GM18907 (cell line): ENCODE data around the gene MAMLD1.
"Not testable (repeated sequence)": the region's sequence is repeated elsewhere in the genome, so short reads cannot be mapped to it uniquely, and the experiment has no call there.

Source experiments
- ATAC-seq: cut with Tn5 transposase; IDR thresholded peaks from one replicate; pipeline ENCODE4 v1.9.1; 2021; ENCODE audit warnings: mild to moderate bottlenecking, moderate library complexity; ENCODE audit not compliant: unreplicated experiment

The MAMLD1 gene, protein sequence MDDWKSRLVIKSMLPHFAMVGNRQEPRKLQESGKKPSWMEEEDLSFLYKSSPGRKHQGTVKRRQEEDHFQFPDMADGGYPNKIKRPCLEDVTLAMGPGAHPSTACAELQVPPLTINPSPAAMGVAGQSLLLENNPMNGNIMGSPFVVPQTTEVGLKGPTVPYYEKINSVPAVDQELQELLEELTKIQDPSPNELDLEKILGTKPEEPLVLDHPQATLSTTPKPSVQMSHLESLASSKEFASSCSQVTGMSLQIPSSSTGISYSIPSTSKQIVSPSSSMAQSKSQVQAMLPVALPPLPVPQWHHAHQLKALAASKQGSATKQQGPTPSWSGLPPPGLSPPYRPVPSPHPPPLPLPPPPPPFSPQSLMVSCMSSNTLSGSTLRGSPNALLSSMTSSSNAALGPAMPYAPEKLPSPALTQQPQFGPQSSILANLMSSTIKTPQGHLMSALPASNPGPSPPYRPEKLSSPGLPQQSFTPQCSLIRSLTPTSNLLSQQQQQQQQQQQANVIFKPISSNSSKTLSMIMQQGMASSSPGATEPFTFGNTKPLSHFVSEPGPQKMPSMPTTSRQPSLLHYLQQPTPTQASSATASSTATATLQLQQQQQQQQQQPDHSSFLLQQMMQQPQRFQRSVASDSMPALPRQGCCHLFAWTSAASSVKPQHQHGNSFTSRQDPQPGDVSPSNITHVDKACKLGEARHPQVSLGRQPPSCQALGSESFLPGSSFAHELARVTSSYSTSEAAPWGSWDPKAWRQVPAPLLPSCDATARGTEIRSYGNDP

DNA sequence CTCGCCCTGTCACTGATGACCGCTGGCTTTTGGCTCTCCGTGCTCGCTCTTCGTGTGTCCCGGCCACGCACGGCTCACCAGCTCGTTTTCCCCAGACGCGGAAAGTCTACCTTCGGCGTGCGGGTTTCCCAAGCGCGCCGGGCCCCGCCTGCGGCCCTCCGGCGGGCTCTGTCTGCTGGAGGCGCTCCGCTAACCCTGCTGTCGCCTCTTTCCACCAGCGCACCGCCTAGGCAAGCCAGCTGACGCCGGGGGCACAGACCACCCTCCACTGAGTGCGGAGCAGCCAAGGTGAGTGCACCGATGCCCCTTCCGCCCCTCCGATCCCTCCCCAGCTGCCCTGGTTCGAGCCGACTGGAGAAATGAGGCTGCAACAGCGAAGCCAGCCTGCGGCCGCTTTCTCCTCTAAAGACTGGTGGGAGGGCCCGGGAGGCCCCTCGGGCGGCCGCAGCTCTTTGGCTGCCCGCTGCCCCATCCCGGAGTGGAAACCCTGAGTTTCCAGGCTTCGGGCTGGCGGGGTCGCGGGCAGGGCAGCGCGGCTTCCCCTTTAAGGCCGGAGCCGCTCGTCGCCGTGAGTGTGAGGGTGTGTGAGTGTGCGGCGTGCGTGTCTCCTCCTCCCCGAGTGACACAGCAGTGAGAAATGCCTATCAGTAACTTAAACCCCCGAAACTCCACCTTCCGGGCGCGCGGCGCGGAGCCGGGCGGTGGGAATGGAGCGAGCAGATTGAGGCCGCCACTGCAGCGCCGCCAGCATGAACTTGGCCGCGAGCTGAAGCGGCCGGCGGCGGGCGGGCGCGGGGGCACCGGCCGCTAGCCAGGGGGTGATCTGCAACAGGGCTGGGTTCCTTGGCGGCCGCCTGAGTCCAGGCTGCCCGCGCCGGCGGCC lies at the start of gene MAMLD1:
Gene MAMLD1, plus strand, starts transcription at position 719 of the 883 bp plus-strand sequence. CDS start 82,200 bp downstream, outside the sequence.
- ATAC-seq: no peak

DNA sequence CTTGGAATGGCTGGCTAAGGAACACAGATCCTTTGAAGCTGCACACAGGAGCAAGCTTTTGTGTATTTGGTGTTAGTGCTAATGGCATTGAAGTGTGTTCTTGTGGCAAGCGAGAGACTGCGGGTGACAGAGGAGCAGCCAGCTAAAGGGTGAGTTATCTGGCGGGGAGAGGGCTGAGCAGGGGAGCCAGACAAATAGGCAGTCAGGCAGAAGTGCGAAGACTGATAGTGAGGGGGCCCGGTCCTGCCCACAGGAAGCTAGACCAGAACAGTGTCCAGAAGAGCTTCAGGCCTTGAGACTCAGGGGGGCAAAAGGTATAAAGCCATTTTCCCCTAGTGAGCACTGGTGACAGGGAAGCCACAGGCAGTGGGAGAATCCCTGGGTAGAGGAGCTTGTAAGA lies 49.6 kb upstream of the MAMLD1 start:
- ATAC-seq: no peak

DNA sequence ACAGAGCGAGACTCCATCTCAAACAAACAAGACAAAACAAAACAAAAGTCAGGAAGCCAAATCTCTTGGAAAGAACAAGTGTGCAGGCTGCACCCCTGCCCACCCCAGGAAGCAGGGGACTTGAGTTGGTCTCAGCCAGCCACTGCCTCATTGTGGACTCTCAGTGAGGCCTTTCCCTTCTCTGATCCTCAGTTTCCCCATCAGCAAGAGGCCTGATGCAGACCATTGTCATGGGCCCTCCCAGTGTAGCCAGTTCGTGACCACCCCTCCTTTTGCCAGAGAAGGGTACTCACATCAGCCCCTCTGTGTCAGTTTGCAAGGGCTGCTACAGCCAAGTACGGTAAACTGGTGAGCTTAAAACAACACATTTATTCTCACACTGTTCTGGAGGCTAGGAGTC lies 48.9 kb upstream of the MAMLD1 start:
- ATAC-seq: no peak

DNA sequence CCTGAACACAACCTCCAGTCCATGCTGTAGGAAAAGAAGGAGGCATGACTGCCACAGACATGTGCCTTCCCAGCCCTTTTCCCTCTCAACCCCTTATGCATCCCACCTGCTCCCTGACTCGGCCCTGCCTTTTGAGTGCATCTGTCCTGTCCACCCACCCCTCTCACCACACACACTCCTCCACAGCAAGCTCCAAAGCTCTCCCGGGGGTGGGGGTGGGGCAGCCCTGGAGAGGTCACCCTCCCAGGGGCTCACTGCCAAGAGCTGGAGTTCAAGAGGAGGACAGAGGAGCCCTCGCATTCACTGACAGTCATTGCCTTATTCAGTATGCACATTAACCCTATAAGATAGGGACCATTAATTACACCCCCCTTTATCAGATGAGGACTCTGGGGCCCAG lies 46.6 kb upstream of the MAMLD1 start:
- no peak for ATAC-seq

DNA sequence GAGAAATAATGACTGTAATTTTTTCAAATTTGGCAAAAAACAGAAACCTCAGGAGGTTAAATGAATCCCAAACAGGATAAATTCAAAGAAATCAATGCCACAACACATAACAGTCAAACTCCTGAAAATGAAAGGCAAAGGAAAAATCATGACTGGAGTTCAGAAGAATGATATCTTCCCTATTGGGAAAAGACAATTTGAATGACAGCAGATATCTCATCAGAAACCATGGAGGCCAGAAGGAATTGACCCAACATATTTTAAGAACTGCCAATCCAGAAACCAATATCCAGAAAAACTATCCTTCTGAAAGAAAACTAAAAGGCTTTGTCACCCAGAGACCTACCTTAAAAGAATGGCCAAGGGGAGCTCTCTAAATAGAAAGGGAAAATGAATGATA lies 40.1 kb upstream of the MAMLD1 start:
- no peak for ATAC-seq

DNA sequence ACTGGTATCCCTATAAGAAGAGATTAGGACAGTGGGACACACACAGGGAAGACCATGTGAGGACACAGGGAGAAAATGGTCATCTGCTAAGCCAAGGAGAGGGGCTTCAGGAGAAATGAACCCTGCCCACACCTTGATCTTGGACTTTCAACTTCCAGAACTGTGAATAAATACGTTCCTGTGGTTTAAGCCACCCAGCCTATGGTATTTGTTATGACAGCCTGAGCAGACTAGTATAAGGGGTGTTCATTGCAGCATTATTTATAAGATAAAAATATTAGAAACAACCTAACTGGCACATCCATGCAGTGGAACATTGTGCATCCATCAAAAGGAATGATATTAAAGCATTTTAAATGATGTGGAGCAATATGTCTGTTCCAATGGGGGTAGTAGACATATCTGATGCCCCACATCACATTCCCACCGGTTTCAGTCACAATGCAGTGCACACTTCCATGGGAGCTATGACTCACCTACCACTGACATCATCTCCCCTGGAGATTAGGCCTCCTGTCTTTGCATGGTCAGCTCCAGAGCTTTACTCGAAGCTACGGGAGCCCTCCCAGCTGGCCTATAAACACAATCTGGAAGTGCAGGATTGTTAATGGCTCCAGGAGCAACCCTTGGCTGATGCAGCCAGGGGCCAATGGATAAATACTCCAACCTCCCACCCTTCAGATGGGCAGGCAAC lies 38.9 kb upstream of the MAMLD1 start:
- no peak for ATAC-seq

DNA sequence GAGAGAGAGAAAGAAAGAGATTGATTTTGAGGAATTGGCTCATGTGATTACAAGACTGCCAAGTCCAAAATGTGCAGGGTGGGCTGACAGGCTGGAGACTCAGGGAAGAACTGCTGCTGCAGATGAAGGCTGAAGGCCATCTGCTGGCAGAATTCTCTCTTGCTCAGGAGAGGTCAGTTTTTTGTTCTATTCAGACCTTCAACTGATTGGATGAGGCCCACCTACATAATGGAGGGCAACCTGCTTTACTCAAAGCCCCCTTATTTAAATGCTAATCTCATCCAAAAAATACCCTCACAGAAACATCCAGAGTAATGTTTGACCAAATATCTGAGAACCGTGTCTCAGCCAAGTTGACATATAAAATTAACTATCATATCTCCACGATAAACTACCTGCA lies 38.2 kb upstream of the MAMLD1 start:
- ATAC-seq: no peak

DNA sequence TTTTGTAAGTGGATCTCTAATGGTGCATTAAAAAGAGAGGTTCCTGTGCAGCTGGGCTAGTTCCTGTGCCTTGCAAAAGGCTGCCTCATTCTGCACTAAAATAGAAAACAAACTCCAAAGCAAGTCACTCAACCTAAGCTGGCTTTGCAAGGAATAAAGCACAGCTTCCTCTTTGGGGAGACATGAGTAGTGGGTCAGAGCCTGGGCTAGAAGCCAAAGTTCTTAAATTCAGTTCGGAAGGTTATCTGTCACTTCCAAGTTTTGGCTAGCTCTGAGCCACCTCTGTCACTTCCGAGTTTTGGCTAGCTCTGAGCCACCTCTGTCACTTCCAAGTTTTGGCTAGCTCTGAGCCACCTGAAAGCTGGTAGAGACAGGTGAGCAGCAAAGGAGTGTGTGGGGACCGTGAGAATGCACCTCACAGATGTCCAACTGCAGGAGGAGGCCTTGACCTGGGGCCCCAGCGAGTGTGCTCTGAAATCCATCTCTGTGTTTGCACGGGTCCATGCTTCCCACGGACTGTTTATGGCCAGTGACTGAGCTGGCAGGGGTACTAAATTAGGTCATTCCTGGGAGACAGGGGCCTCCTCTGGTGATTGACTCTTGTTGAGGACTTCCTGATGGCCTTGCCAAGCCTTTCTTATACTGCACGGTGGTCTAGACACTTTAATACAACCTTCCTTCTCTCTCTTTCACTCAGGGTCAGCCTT lies 36.4 kb upstream of the MAMLD1 start:
- no peak for ATAC-seq

DNA sequence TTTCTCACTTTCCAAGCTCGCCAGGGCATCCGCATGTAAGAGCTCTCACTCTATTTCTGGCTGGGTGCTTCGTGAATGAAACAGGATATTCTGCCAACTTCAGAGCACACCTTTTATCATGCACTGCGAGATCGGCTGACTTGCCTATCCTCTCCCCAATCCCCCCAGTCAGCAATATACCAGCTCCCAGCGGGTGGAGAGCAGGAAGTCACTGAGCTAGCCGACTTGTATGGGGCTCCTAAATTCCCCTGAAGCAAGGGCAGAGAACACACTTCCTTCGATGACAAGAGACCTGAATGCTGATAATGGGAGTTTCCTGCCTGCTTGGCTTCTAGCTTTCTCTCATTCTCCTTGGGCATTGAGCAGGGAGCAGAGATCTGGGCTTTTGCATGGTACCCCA lies 33.8 kb upstream of the MAMLD1 start:
- no peak for ATAC-seq

DNA sequence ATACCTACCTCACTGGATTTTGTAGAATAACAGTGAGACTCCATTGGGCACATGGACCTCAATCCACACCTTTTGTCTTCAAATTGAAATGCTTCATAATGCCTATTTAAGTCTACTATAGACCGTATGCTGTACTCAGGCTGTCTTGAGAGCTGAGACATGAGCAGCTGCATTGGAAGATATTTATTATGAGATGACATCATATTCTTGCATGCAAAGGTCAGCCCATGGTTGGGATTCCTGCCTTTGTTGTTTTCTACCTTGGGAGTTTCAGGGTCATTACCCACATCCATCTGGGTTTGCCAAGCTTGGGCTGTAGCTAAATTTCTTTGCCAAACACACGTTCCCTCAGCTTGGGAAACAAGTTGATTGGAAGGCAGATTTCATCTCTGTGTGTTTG lies 33.2 kb upstream of the MAMLD1 start:
- no peak for ATAC-seq

DNA sequence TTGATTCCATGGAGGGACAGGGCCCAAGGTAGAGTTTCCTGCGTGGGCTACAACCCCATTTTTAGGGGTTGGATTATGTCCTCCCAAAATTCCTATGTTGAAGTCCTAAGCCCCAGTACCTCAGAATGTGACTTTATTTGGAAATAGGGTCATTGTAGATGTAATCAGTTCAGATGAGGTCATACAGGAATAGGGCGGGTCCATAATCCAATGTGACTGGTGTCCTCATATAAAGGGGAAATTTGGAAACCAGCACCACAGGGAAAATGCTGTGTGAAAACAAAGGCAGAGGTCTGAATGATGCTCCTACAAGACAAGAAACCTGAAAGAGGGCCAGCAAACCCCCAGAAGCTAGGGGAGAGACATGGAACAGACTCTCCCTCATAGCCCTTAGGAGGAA lies 31.1 kb upstream of the MAMLD1 start:
- no peak for ATAC-seq

DNA sequence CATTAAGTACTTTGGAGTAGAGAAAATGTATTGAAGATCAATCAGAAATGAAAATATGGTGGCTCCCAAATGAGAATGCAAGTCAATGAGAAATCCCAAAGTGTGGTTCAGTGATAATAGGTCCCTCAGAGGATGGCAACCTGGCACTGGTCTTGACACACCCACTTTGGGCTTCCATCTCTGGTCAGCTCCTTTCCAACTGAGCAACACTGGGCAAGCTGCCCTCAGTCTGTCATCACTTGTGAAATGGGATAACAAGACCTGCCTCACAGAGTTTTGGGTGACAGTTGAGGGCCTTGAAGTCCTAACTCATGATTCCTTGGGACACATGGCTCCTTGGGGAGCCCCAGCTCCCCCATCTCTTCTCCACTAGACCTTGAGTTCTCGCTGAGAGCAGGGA lies 29.0 kb upstream of the MAMLD1 start:
- ATAC-seq: no peak

DNA sequence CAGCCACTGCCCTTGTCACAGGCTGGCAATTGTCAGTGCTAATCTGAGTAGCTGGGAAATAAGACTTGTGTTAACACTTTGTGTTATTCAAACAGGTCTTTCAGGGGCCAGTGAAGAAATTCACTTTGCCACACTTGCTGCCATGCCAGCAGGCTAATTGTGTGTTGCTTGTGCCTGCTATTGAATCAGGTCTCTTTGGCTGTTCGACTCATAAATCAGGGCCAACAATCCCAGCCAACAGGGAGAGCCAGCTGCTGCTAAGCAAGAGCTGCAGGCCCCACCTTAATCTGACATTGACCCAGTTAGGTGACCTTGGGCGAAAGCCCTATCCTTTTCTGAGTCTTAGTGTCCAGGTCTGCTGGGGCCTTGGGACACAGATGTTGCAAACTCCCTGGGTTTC lies 28.1 kb upstream of the MAMLD1 start:
- no peak for ATAC-seq

DNA sequence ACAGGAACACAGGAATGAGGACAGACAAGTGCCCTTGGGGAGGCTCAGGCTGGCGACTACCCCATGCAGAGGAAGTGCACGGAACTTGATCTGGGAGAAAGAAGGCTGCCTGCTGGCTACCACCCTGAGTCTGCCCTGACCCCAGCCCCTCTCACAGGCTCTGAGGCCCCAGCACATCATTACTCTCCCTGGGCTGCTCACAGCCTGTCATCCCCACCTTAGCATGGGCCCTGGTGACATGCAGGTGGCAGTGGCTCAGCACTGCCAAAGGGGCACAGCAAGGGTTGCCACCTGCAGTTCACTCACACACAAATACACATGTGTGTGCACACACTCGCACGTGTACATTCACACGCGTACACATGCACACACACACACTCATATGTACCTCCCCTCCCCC lies 26.1 kb upstream of the MAMLD1 start:
- ATAC-seq: no peak

DNA sequence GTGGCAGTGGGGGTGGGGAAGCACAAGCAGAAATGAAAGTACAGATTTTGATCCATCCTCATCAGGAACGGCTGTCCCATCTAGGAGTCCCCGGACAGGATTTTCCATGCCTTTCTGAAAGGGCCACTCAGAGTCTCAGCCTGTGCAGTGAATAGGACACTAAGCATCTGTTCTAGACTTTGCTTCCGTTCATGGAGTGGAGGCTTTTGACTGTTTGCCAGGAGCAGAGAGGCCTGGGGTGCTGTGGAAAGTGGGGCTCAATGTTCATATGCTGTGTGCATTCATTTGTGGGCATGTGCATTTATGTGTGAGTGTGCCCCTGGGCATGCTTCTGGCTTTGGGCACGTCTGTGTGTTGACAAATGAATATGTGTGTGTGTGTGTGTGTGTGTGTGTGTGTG lies 25.6 kb upstream of the MAMLD1 start:
- ATAC-seq: no peak

DNA sequence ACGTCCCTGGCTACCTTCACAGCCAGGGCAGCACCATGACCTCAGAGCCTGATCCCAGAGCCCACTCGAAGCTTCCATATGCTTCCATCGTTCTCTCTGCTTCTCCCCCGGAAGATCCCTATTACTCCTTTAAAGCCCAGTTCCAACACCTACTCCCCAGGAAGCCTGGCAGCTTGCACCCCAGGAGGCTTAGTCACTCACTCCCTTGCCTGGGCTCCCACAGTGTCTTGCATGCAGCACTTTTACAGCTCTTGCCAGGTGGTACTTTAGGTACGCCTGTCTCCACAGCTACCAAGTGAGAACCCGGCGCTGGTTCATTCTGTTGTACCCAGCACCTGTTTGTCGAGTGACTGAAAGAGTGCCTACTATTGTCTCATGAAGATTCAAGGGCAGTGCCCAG lies 24.5 kb upstream of the MAMLD1 start:
- no peak for ATAC-seq

DNA sequence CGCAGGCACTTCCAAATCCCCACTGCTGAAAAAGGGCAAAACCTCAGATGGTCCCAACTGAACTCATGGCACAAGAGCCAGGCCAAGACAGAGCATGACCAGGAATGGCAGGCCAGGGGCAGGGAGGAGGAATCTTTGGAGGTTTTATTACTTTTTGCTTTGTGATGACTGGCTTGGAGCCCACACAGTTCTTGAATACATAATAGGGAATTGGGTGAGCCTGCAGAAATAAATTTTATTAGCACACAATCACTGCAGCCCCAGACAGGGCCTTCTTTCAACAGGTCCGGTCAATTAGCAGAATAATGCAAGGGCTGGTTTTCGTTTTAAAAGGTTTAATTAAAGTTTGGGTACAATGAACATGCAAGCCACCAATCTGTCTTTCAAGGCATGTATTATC lies 23.4 kb upstream of the MAMLD1 start:
- no peak for ATAC-seq

DNA sequence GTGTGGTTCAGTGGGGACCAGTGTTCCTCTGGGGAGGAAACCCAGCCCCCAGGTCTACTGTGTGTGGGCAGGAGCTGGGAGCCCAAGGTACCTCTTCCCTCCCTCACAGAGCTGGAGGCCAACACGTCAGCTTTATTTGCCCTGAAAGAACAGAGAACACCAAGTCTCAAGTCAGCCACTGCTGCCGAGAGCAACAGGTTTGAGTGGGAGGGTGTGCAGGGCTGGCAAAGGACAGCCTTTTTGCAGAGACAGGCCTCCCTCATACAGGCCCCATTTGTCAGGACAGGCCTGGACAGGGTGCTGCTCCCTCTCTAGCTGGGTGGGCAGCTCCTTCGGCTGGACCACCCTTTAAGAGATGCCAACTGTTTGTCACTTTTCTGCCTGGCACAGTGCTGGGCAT lies 22.8 kb upstream of the MAMLD1 start:
- ATAC-seq: not testable (repeated sequence)

DNA sequence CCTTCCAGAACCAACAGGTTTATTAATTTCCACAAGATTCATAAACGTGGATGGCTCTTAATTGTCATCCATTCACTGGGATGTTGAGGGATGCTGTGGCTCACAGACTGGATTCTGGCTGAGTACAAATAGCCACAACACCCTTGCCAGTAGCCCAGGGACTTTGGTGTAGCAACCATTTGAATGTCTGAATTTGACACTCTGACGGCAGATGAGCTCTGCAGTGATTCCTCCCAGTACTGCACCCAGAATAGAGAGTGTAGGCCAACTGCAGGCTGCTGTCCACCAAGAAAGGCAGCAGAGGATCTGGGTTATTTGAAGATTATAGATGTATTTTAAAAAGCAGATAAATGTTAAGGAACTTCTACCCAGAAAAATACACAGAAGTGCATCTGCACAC lies 15.6 kb upstream of the MAMLD1 start:
- ATAC-seq: no peak

DNA sequence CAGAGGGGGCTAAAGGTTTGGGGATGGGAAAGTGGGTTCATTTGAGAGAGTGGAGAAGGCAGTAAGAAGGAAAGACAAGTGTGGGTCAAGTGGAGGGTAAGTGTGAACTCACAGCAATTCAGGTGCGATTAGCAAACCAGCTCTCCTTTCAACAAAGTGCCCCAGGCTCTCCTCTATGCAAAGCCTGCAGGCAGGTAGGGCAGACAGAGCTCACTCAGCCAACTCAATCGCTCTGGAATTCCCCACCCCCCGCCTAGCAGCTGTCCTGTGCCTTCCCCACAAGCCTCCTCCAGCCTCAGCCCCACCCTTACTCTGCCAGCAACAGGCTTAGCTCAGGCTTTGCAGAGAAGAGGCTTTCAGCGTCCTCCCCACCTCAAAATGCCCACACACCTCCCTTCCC lies 14.8 kb upstream of the MAMLD1 start:
- ATAC-seq: no peak
